IMR-90 (cell line): ENCODE data around the gene FMR1. TPM values are rescaled to one million over a fixed set of nuclear protein-coding genes. Genes with fewer than 3 reads are reported as not detected.

Experiments
- ATAC-seq: fragments of 200-7000 bp; cut with Tn5 transposase; 2 replicates; pipeline ENCODE4 v1.9.1; 2020; ENCODE audit warnings: low read depth, mild to moderate bottlenecking, moderate library complexity
- BruUV-seq: library from RNA; stranded (reverse); fragments of 400-500 nt; replicated peaks from 2 replicates; lab custom pipeline; 2021; lab: Mats Ljungman, UMichigan
- CTCF ChIA-PET: fragments of 300-600 bp; formaldehyde crosslinking; extraction: SDS; loops from one replicate; lab custom pipeline; 2021; ENCODE audit warnings: antibody characterized with exemption; lab: Yijun Ruan, JAX
- POLR2A ChIA-PET: fragments of 300-600 bp; sonication (Branson Sonifier 250); formaldehyde crosslinking; loops from one replicate; lab custom pipeline; 2022; ENCODE audit warnings: antibody characterized with exemption; ENCODE audit not compliant: unreplicated experiment; lab: Charles Lee
- DNase-seq: peaks from one replicate; pipeline ENCODE4 v3.0.0; 2013
- H2AFZ ChIP-seq: replicated peaks from 2 replicates; pipeline ENCODE3; 2013; ENCODE audit warnings: low read length, mild to moderate bottlenecking; ENCODE audit not compliant: poor library complexity
- H2AK5ac ChIP-seq: 2 replicates; pipeline ENCODE4 v1.6.1; 2013; ENCODE audit warnings: low read depth, low read length, inconsistent platforms
- H2AK9ac ChIP-seq: replicated peaks from 2 replicates; pipeline ENCODE3; 2013; ENCODE audit warnings: mild to moderate bottlenecking, low read depth, low read length, moderate library complexity; ENCODE audit not compliant: poor library complexity
- H2BK120ac ChIP-seq: 2 replicates; pipeline ENCODE4 v1.6.1; 2013; ENCODE audit warnings: low read depth, low read length, inconsistent platforms
- H2BK15ac ChIP-seq: 3 replicates; pipeline ENCODE4 v1.6.1; 2013; ENCODE audit warnings: low read depth, low read length, inconsistent platforms
- H2BK20ac ChIP-seq: 2 replicates; pipeline ENCODE4 v1.6.1; 2013; ENCODE audit warnings: low read depth, mild to moderate bottlenecking, inconsistent platforms, low read length, moderate library complexity
- H2BK5ac ChIP-seq: 2 replicates; pipeline ENCODE4 v1.6.1; 2013; ENCODE audit warnings: mild to moderate bottlenecking, low read depth, low read length, inconsistent platforms; ENCODE audit not compliant: poor library complexity, severe bottlenecking
- H3K14ac ChIP-seq: replicated peaks from 2 replicates; pipeline ENCODE4 v1.6.1; 2013; ENCODE audit warnings: low read depth, low read length, inconsistent platforms
- H3K18ac ChIP-seq: 2 replicates; pipeline ENCODE4 v1.6.1; 2013; ENCODE audit warnings: low read depth, low read length, control low read depth
- H3K23ac ChIP-seq: 2 replicates; pipeline ENCODE4 v1.6.1; 2013; ENCODE audit warnings: low read depth, low read length, inconsistent platforms
- H3K27ac ChIP-seq: 2 replicates; pipeline ENCODE4 v1.5.1; 2013; ENCODE audit warnings: mild to moderate bottlenecking, control low read depth, low read length; ENCODE audit not compliant: insufficient read depth
- H3K27me3 ChIP-seq: 2 replicates; pipeline ENCODE4 v1.6.1; 2013; ENCODE audit warnings: low read length; ENCODE audit not compliant: control insufficient read depth, insufficient read depth
- H3K36me3 ChIP-seq: 2 replicates; pipeline ENCODE4 v1.6.1; 2013; ENCODE audit warnings: low read length, mixed read lengths; ENCODE audit not compliant: control insufficient read depth, insufficient read depth
- H3K4ac ChIP-seq: 2 replicates; pipeline ENCODE4 v1.6.1; 2013; ENCODE audit warnings: low read depth, low read length, inconsistent platforms
- H3K4me1 ChIP-seq: 2 replicates; pipeline ENCODE4 v1.6.1; 2013; ENCODE audit warnings: low read length, mixed read lengths; ENCODE audit not compliant: control insufficient read depth, insufficient read depth
- H3K4me2 ChIP-seq: 2 replicates; pipeline ENCODE4 v1.6.1; 2013; ENCODE audit warnings: low read depth, mild to moderate bottlenecking, control low read depth, low read length, moderate library complexity
- H3K4me3 ChIP-seq: 2 replicates; pipeline ENCODE4 v1.5.1; 2013; ENCODE audit warnings: low read depth, mild to moderate bottlenecking, control low read depth, low read length, moderate library complexity; ENCODE audit not compliant: insufficient read depth
- H3K56ac ChIP-seq: 2 replicates; pipeline ENCODE4 v1.6.1; 2013; ENCODE audit warnings: low read length, inconsistent platforms; ENCODE audit not compliant: insufficient read depth; ENCODE audit errors: extremely low read depth
- H3K79me1 ChIP-seq, 2 experiments: 2 replicates each; pipeline ENCODE4 v1.6.1; 2013; ENCODE audit warnings: low read length in 2 of 2, inconsistent platforms in 1 of 2, low read depth in 1 of 2
- H3K9ac ChIP-seq: 2 replicates; pipeline ENCODE4 v1.6.1; 2013; ENCODE audit warnings: low read depth, low read length, control low read depth
- H3K9me1 ChIP-seq: 2 replicates; pipeline ENCODE4 v1.6.1; 2013; ENCODE audit warnings: low read length, inconsistent platforms; ENCODE audit not compliant: insufficient read depth
- H3K9me3 ChIP-seq: 2 replicates; pipeline ENCODE4 v1.6.1; 2013; ENCODE audit warnings: low read length; ENCODE audit not compliant: control insufficient read depth, insufficient read depth
- H4K20me1 ChIP-seq: 2 replicates; pipeline ENCODE4 v1.6.1; 2013; ENCODE audit warnings: low read length, inconsistent platforms; ENCODE audit not compliant: insufficient read depth
- H4K5ac ChIP-seq: 2 replicates; pipeline ENCODE4 v1.6.1; 2013; ENCODE audit warnings: mild to moderate bottlenecking, low read depth, low read length, control low read depth
- H4K8ac ChIP-seq, 2 experiments: 2 replicates each; pipeline ENCODE4 v1.6.1; 2013; ENCODE audit warnings: low read depth in 2 of 2, low read length in 2 of 2, control low read depth in 1 of 2, inconsistent platforms in 1 of 2
- H4K91ac ChIP-seq: 2 replicates; pipeline ENCODE4 v1.6.1; 2013; ENCODE audit warnings: low read depth, low read length, inconsistent platforms; ENCODE audit not compliant: insufficient read depth
- ELK1 ChIP-seq: fragments of 150-350 bp; IDR thresholded peaks from 2 replicates; pipeline ENCODE4 v1.6.1; 2016; ENCODE audit warnings: low read depth, mild to moderate bottlenecking, low read length, moderate library complexity, borderline replicate concordance
- MAZ ChIP-seq: IDR thresholded peaks from 2 replicates; pipeline ENCODE4 v1.6.1; 2012; ENCODE audit warnings: low read depth, mild to moderate bottlenecking, low read length, improper control_type of control experiment, moderate library complexity, borderline replicate concordance
- RAD21 ChIP-seq: IDR thresholded peaks from 2 replicates; pipeline ENCODE4 v1.6.1; 2012; ENCODE audit warnings: low read length, improper control_type of control experiment
- RCOR1 ChIP-seq: IDR thresholded peaks from 2 replicates; pipeline ENCODE4 v1.6.1; 2012; ENCODE audit warnings: mild to moderate bottlenecking, low read length, improper control_type of control experiment; ENCODE audit not compliant: insufficient replicate concordance
- RFX5 ChIP-seq: IDR thresholded peaks from 2 replicates; pipeline ENCODE4 v1.8.0; 2012; ENCODE audit warnings: low read depth, mild to moderate bottlenecking, low read length, moderate library complexity
- WGBS, 2 experiments: methylation state at CpG; one replicate each; pipeline versions ENCODE4 v1.1.5 to v1.1.7; 2013; ENCODE audit warnings: missing lambda C conversion rate in 2 of 2; ENCODE audit not compliant: insufficient read length in 1 of 2; ENCODE audit errors: extremely low coverage in 2 of 2; 5-methylcytosine and 5-hydroxymethylcytosine counted together
- dilution Hi-C: fragments of 300-500 bp; cut with HindIII; formaldehyde crosslinking; loops from one replicate; pipeline ENCODE4 v1.14.3; 2018; ENCODE audit warnings: low sequenced_read_pairs; ENCODE audit not compliant: unreplicated experiment
- in situ Hi-C: fragments of 300-500 bp; cut with MboI; formaldehyde crosslinking; loops from 3 replicates; pipeline ENCODE4 v1.14.3; 2019; ENCODE audit warnings: low sequenced_read_pairs, inconsistent platforms, mixed read lengths
- intact Hi-C: fragments of 100-400 bp; cut with micrococcal nuclease; formaldehyde crosslinking; loops from 2 replicates; pipeline ENCODE4 v1.10.0; 2022
- polyA plus RNA-seq, 3 experiments: library from polyadenylated mRNA; depleted of rRNA; stranded (reverse); fragments of >200 nt; gene quantifications; 2 replicates each; pipeline ENCODE4 v1.2.3, GENCODE V29; 2012; ENCODE audit warnings: low replicate concordance in 1 of 3
- total RNA-seq: library from RNA; depleted of rRNA; stranded (reverse); fragments of >200 nt; gene quantifications from 2 replicates; pipeline ENCODE4 v1.2.3, GENCODE V29; 2012

The FMR1 gene
- total and polyA plus RNA-seq, 2 of the 4 experiments (the other 2 are of a cell fraction) = 12.2 to 17.6 TPM

- H3K23ac ChIP-seq = no peak overlapping the region
Measured at GRCh38 chrX:147950352-147950751, 38.6 kb downstream of the FMR1 start.

More at GRCh38 chrX:147950352-147950751, 38.6 kb downstream of the FMR1 start:
- ChIA-PET CTCF (interaction anchor here (0.5 kb wide), 1 partner anchor 439 kb away, joined by 6 read pairs; no protein-coding TSS in a partner anchor), POLR2A (no interaction called here)
- H4K8ac ChIP-seq = no peak overlapping the region
- H4K91ac ChIP-seq = no peak overlapping the region
- no peak for ATAC-seq
- H3K18ac ChIP-seq = no peak overlapping the region
- TF ChIP-seq MAZ = no peak
- TF ChIP-seq RAD21 = no peak
- TF ChIP-seq RCOR1 = no peak
- no peak for TF ChIP-seq RFX5
- no peak for TF ChIP-seq ELK1
- no peaks in the 10 kb centered on the region for H3K9me3 ChIP-seq
- H3K4ac ChIP-seq = no peak overlapping the region
- no peak for DNase-seq
- no peak overlapping the region for H2BK15ac ChIP-seq
- no peak overlapping the region for H2BK120ac ChIP-seq
- H3K36me3 ChIP-seq = no peaks in the 10 kb centered on the region
- no peak overlapping the region for H3K14ac ChIP-seq
- no peak overlapping the region for H3K4me2 ChIP-seq
- no peak overlapping the region for H4K5ac ChIP-seq
- WGBS, 2 experiments = no CpG with 5 or more reads among the region's 1 CpG
- intact Hi-C loops (no loop called here), in situ Hi-C loops (no loop called here), dilution Hi-C loops (no loop called here)
- H3K27me3 ChIP-seq = no peaks in the 10 kb centered on the region
- H3K27ac ChIP-seq = no peak overlapping the region
- no peak overlapping the region for H3K56ac ChIP-seq
- no peak overlapping the region for H2BK5ac ChIP-seq
- H2AFZ ChIP-seq = no peak overlapping the region
- no TSS peak for BruUV-seq
- H3K9me1 ChIP-seq = no peaks in the 10 kb centered on the region
- H2AK9ac ChIP-seq = no peak overlapping the region
- H2AK5ac ChIP-seq = no peak overlapping the region
- H4K20me1 ChIP-seq = no peaks in the 10 kb centered on the region
- no peak overlapping the region for H2BK20ac ChIP-seq
- no peak overlapping the region for H3K9ac ChIP-seq
- no peaks in the 10 kb centered on the region for H3K79me1 ChIP-seq
- H3K4me3 ChIP-seq = no peak overlapping the region
- no peaks in the 10 kb centered on the region for H3K4me1 ChIP-seq
